HG03354 (cell line): ENCODE results near the gene FBLN2.

Source experiments
- ATAC-seq: cut with Tn5 transposase; IDR thresholded peaks from one replicate; pipeline ENCODE4 v1.9.1; 2021; ENCODE audit warnings: mild to moderate bottlenecking; ENCODE audit not compliant: unreplicated experiment, poor library complexity, severe bottlenecking

Gene FBLN2

DNA sequence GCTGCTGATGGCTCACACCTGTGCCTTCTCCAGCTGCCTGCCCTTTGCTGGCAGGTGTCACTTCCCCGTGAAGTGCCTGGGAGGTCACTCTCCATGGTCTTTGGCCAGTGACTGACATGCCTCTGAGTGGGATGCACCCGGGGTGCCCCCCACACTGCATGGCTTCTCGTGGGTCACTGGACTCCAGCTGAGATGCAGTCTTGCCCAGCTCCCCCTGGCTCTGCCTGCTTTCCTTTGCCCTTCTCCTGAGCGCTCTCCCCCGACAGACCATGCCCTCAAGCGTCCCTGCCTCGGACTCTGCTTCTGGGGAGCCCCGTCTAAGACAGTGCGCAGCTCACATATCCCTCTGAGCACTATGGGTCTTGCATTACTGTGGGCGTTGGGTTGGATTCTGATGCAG, 14.4 kb downstream of the FBLN2 start:
- no peak for ATAC-seq

DNA sequence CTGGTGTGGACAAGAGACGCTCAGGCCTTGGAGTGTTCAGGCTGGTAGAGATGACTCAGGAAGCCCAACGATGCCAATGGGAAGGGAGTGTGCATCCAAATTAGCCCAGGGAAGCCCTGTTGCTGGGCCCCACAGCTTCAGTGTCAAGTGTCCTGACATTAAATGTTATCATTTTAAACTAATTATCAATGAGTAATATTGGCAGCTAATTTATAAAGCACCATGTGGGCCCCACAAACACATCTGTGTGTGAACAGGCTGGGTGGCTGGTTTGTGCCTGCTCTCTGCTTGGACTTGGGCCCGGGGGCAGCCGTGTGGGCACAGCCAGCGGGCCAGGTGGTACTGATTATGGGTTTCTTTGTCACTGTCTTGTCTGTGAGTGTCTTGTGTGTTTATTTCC, 15.0 kb downstream of the FBLN2 start:
- no peak for ATAC-seq

DNA sequence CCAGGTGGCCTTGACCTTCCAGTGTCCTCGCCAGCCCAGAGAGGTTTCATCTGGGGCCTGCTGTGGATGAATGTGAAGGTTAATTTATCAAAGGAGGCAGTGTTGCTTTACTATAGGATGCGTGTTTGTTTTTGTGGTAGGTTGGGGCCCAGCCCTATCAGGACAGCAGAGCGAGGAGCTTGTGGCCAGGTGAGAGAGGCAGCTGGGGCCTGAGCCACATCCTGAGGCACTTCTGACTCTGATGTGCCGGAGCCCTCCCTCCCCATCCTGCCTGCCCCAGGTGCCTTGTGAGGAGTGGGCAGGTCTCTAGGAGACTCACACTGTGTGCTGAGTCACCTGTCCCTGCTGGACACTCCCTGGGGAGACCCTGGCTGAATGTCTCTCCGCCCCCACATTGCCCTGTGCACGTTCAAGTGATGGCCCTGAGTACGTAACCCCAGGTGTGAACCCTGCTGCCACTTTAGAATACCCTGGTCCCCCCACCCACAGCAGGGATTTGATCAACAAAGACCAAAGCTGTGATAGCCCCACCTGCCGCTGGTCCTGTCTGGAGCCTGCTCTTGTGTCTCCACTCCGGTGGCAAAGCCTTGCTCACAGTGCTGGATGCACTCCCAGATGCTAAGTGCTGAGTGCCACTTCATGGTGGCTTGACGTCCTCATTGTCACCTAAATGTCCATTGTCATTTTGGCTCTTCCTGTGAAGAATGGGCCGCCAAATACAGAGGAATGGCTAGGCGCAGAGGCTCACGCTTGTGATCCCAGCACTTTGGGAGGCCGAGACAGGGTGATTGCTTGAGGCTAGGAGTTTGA, 16.0 kb downstream of the FBLN2 start:
- no peak for ATAC-seq

DNA sequence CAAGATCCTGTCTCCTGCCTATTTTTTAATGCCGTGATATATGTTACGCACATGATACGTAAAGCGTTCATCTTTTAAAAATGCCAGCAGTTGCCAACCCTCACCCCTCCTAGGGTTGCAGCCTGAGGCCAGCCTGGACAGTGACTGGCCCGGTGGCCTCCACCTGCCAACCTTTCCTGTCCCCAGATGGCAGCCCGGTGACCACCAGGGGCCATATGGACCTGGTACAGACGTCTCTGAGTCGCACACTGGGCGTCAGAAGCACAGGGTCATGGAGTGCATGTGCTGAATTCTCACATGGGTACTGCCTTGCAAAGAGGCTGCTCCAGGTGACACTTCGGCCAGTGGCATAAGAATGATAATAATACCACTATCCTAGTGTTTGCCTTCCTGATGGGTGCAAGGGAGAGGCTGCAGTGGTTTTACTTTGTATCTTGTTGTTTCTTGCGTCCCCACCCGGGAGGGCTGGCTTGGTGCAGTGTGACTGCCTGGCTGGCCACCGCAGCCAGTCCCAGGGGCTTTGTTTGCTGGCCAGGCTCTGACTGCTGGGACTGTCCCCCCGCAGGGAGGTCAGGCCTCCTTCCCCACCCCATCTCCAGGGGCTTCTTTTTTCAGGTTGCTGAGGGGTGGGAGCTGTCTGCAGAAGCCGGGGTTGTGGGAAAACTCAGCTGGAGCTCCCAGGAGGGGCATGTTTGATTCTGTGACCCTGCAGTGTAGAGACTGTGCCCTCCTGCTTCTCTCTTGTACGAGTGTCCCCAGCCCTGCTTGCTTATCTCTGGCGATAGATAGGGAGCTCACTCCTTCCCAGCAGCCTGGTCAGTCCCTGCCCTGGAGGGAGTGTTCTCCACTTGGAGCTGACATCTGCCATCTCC, 16.9 kb downstream of the FBLN2 start:
- ATAC-seq: no peak

DNA sequence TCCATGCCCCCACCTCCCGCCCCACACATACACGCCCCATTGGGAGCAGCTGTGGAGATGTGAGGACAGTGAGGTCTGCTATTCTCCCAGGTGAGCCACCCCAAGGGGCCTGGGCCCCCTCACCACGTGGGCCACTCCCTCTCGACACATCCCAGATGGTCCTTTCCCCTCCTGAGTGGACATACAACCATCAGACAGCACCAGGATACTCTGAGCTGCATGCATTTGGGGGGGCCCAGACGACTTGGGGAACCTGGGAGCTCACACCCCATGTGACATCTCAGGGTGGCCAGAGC, 17.5 kb downstream of the FBLN2 start:
- ATAC-seq: no peak

DNA sequence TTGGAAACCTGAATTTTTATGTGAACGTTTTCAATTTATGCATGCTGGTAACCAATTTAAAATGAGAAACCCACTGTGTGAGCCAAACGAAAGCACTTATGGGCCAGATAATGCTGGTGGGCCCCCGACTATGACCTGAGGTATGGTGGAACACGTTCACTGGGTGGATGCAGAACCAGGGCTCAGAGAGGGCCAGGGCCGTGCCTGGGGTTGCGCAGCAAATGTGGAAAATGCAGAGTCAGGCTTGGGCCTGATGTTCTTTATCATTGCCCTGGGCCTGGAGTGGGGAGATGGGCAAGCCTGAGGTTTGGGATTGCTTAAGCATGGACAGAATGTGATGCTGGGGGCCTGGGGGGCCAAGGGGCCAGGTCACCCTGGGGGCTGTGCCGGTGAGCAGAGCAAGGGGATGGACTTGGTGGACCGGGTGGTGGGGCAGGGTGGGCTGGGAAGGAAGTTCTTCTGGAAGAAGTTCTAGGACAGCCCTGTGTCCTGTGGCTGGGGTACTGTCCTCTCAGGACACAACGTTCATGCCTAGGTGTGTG, 17.9 kb downstream of the FBLN2 start:
- no peak for ATAC-seq

DNA sequence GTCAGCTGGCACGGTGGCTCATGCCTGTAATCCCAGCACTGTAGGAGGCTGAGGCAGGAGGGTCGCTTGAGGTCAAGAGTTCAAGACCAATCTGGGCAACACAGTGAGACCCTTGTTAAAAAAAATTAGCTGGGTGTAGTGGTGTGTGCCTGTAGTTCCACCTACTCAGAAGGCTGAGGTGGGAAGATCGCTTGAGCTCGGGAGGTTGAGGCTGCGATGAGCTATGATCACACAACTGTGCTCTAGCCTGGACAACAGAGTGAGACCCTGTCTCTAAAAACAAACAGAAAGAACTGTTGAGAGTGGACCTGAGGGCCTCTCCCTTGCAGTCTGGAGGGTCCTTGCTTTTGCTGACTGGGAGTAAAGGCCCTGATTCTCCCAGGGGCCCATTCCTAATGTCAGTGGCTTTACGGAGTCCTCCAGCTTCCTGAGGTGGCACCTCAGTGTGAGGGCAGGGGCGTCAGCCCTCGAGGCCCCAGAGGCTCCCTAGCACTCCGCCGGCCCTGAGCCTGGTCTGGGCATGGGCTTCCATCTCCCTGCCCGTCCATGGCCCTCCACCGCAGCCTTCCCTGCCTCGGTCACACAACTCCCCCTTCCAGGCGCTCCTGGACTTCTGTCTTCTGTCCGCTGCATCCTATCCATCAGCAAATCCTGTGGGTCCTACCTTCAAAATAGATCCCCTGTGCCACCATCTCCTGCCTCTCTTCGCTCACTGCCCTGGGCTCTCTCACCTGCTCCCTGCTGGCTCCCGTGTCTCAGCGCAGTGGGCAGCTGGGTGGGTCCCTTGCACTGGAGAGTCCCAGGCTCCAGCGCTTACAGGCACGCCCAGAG, 19.0 kb downstream of the FBLN2 start:
- no peak for ATAC-seq

DNA sequence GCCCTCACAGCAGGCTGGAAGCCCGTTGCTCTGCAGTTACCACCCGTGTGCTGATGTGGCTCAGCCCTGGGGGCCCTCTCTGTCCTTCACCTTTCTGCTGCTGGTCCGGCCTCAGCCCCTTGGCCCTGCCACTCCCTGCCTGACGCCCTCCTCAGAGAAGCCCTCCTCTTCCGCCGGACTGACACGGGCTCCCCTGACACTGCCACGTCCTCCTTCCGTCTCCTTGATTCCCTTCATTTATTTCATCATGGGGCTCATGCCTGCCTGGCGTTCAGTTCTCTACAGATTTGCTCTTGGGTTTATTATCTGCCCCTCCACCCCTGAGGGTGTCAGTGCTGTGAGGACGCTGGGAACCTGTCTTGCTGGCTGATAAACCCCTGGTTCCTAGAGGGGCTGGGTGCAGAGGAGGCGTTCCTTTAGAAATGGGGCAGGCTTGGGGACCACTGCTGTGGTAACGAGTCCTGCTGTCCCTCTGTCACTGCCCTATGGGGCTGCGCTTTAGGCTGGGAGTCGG, 19.6 kb downstream of the FBLN2 start:
- no peak for ATAC-seq

DNA sequence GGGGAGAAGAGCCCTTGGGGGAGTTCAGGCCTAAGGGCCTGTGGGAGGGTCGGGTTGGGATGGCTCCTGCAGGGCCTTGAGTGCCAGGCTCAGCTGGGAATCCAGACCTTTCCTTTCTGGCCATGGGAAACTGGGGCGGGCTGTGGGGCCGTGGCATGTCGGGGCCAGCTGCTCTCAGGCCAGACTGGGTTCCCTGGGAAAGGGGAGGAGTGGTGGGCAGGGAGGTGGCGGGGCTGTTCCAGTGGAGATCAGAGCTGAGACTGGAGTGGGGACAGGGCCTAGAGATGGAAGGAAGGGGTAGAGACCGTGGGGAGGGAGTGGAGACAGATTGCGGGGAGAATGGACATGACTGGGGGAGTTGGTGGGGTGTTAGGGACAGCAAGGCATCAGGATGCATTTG, 20.3 kb downstream of the FBLN2 start:
- no peak for ATAC-seq

DNA sequence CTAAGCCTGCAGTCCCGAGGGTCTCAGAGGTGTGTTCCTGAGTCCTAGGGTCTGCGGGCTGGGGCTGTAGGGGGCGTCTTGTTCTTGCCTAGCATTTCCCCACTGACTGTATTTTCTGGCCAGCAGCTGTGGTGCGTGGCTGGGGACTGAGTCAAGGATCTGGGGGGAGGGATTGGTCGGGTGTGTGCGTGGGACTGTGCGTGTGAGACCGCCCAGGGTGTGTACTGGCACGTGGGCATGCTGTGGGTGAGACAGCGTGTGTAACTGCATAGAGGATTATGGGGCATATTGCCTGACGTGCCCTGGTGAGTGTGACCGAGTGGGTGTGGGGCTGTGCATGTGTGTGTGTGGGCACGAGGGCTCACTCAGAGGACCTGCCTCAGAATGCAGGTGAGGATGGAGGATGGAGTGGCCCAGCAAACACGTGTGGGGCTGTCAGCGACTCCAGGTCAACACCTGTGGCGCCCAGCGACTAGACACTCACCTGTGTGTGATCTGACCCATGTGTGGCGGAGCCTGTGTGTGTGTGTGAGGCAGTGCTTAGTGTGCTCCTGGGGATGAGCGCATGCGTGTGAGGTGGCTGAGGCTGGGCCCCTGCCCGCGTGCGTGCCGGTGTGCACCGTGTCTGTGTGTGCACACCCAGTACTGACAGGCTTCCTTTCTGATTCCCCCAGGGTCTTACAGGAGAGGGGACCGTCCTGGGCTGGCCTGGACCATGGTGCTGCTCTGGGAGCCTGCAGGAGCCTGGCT, 20.9 kb downstream of the FBLN2 start:
- no peak for ATAC-seq

DNA sequence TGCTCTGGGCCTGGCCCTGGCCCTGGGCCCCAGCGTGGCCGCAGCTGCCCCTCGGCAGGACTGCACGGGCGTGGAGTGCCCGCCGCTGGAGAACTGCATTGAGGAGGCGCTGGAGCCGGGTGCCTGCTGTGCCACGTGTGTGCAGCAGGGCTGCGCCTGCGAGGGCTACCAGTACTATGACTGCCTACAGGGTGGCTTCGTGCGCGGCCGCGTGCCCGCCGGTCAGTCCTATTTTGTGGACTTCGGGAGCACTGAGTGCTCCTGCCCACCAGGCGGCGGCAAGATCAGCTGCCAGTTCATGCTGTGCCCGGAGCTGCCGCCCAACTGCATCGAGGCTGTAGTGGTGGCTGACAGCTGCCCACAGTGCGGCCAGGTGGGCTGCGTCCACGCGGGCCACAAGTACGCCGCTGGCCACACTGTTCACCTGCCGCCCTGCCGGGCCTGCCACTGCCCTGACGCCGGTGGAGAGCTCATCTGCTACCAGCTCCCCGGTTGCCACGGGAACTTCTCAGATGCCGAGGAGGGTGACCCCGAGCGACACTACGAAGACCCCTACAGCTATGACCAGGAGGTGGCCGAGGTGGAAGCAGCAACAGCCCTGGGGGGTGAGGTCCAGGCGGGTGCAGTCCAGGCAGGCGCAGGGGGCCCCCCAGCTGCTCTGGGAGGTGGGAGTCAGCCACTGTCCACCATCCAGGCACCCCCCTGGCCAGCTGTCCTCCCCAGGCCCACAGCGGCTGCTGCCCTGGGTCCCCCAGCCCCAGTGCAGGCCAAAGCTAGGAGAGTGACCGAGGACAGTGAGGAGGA, 21.7 kb downstream of the FBLN2 start:
- no peak for ATAC-seq

DNA sequence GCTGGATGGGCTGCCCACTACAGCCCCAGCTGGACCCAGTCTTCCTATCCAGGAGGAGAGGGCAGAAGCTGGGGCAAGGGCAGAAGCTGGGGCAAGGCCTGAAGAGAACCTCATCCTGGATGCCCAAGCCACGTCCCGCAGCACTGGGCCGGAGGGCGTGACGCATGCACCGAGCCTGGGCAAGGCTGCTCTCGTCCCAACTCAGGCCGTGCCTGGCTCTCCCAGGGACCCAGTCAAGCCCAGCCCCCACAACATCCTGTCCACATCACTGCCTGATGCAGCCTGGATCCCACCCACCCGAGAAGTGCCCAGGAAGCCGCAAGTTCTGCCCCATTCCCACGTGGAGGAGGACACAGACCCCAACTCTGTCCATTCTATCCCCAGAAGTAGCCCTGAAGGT, 22.3 kb downstream of the FBLN2 start:
- no peak for ATAC-seq

DNA sequence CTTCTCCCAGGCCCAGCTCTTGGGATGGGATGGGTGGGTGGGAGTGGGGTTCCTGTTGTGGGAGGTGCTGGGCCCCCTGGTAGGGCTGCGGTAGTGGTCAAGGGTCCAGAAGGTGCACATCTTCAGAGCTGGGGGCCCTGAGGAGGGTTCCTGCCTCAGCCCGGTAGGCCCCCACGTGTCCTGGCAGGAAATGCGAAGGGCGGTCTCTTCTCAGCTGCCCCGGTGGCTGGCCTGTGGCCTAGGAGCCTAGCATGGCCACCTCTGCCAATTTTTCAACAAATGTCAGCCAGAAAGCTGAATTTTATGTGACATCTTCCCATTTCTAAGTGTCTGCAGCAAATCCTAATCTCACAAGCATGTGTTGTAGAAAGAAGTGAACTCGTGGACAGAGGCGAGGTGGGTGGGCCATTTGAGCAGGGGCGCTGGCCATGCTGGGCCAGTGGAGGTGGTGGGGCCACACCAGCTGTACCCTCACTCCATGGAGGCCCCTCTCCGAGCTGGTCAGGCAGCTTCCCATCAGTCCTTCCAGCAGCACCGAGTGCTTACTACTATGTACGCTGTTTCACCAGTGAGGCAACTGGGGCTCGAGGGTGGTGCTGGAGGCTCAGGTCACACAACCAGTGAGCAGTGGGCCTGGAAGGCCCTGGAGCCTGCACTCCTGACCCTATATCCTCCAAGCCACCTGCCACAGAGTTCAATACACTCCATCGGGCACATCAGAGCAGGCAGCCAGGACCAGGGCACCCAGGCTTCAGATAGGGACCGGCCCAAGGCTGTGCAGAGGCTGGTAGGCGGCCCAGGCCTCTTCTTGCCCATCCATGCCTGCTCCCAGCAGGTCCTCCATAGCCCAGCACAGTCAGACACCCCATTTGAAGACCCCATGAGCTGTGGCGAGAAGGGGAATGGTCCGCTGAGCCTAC, 23.2 kb downstream of the FBLN2 start:
- ATAC-seq: no peak

DNA sequence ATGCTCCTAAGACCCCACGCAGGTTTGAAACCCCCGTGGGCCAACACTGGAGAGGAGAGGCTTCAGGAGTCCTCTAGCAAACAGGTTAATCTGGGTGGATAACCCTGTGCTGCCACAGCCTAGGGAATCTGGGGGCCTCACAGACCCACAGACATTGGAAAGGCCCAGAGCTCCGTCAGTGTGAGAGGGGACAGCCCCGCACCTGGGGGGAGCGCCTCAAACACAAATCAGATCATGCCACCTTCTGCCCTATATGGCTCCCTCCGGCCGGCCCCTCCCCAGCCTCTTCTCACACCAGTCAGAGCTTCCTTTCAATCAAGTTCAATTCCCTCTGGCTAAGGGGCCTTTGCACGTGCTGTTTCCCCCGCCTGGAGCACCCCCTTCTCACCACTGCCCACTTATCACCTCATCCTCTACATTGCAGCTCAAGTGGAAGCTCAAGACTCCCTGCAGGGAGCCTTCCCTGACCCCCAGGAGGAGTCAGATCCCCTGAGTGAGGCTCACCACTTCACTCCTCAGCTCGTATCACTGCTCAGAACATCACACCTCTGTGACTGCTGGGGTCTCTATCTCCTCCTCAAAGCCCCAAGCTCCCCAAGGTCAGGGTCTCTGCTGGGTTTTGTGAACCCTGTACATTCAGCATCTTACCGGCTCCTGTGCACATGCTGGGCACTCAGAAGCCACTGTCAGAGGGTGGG, 24.1 kb downstream of the FBLN2 start:
- ATAC-seq: no peak

DNA sequence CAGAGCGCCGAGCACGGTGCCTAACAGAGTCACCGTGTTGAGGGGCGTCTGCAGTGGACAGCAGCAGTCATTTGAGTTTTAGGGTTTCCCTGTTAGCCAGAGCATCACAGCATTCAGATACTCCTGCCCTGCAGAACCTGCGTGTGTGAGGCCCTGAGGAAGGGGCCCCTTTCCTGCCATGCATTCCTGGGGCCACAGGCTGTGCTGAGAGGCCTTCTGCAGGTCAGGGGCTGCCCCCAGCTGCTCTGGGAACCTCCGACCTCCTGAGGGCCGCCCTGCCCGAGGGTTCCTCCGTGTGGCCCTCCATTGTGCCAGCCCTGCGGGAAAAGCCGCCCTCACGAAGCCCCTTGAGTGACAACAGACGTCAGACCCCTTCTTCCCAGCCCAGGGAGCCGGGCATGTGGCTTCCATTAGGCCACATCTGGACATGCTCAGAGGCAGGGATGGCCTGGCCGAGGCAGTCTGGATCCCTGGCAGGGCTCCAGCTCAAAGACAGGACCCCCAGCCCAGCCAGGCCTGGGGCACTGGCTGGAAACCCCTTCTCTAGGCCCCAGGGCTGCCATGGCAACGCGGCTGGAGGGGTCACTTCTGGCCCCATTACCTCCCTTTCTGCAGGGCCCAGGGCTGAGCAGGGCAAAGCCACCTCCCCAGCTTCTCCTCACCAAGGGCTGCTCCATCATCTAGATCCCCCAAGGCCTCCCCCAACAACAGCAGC, 25.3 kb downstream of the FBLN2 start:
- no peak for ATAC-seq

DNA sequence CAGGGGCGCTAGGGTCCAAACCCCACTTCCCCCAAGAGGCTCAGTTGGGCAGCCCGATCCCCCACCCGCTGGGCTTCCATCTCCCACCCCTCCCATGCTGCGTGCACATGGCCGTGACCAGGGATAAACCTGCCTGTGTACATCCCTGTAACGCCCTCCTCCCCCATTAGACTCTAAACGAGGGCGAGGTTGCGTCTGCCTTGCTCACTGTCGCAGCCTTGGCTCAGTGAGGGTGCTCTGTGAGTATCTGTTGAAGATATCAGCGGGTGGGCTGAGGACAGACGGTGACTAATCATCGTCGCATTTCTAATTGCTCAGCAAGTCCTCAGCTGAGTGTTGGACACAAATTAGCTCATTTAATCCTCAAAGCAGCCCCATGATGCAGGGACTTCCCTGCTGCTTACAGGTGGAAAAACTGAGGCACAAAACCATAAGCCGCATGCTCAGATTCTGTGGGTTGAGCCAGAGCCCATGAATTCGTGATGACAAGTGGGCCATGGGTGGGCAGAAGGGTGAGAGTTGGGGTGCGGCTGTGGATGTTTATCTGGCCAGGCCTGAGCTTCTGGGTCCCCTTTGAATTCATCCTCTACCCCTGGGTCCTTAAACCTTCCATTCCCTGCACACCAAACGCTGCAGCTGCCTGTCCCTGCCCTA, 26.0 kb downstream of the FBLN2 start:
- no peak for ATAC-seq
